Erythroblast (primary cell): ENCODE measurements around the gene SIGLEC7.

Experiments used
- GATA1 ChIP-seq: IDR thresholded peaks from 2 replicates; pipeline ENCODE4 v1.6.1; 2011; ENCODE audit warnings: low read depth, mild to moderate bottlenecking, control low read depth, low read length, moderate library complexity
- POLR2A ChIP-seq: IDR thresholded peaks from 2 replicates; pipeline ENCODE4 v1.6.1; 2011; ENCODE audit warnings: mild to moderate bottlenecking, low read length

- TF ChIP-seq POLR2A (no peak), GATA1 (no peak)
Observed at GRCh38 chr19:51093510-51094345, 48.4 kb upstream of the SIGLEC7 start.
